Neutrophil (primary cell): ENCODE data around the gene LRRC15.
A peak's percentile ranks its signal among the peaks of the same experiment; 100 is the strongest.

Source experiments
- H3K27ac ChIP-seq: fragments of 200-600 bp; sonication (generic); 2 replicates; pipeline ENCODE4 v1.5.1; 2016; ENCODE audit warnings: mild to moderate bottlenecking, moderate library complexity
- H3K27me3 ChIP-seq: fragments of 200-600 bp; sonication (generic); 2 replicates; pipeline ENCODE4 v1.6.0; 2016; ENCODE audit warnings: mild to moderate bottlenecking
- H3K36me3 ChIP-seq: fragments of 200-600 bp; sonication (generic); 2 replicates; pipeline ENCODE4 v1.5.1; 2017
- H3K4me1 ChIP-seq, 2 experiments: fragments of 200-600 bp in 1 of 2; sonication (generic) in 1 of 2; 1 replicate in 1 of 2; 2 replicates in 1 of 2; pipeline versions ENCODE4 v1.5.1 to v1.6.1; 2013 to 2016; ENCODE audit warnings: low read depth in 1 of 2, low read length in 1 of 2, mild to moderate bottlenecking in 1 of 2, moderate library complexity in 1 of 2; ENCODE audit not compliant: control insufficient read depth in 1 of 2, insufficient read depth in 1 of 2
- H3K4me3 ChIP-seq, 2 experiments: fragments of 200-600 bp in 1 of 2; sonication (generic) in 1 of 2; 1 replicate in 1 of 2; 2 replicates in 1 of 2; pipeline ENCODE4 v1.5.1; 2013 to 2016; ENCODE audit warnings: low read depth in 1 of 2, low read length in 1 of 2, mild to moderate bottlenecking in 1 of 2, moderate library complexity in 1 of 2
- H3K9me3 ChIP-seq: fragments of 200-600 bp; sonication (generic); 2 replicates; pipeline ENCODE4 v1.5.1; 2016
- CTCF ChIP-seq: fragments of 200-600 bp; sonication (generic); IDR thresholded peaks from 2 replicates; pipeline ENCODE4 v1.5.1; 2016; ENCODE audit warnings: antibody characterized with exemption

The LRRC15 gene

DNA sequence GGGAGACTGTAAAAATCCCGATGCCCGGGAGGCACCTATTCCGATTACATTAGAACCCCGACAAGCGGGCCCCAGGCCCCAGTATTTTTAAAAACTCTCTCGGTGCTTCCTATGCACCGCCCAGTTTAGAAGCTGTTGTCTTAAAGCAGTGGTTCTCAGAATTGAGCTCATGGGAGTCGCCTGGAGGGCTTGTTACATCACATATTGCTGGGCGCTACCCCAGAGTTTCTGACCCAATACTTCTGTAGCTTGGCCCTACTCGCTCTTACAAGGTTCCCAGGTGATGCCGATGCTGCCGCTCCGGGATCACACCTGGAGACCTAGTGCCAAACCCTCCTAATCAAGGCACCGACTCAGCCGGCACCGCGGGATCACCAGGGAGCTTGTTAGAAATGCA, 53.6 kb downstream of the LRRC15 start:
- peaks cover 87% of the 10 kb centered on the region for H3K27me3 ChIP-seq
- H3K4me1 ChIP-seq = peaks cover 7 to 12% of the 10 kb centered on the region in 2 experiments
- no peak overlapping the region for H3K27ac ChIP-seq
- no peaks in the 10 kb centered on the region for H3K9me3 ChIP-seq
- no peaks in the 10 kb centered on the region for H3K36me3 ChIP-seq
- no peak for TF ChIP-seq CTCF
- peak overlapping the region in 1 of 2 experiments; percentile 67 for H3K4me3 ChIP-seq

GRCh38 chr3:194315088-194315964, 54.2 kb downstream of the LRRC15 start:
- TF ChIP-seq CTCF = peak; percentile 68
- H3K27me3 ChIP-seq = peaks cover 91% of the 10 kb centered on the region

GRCh38 chr3:194314388-194315068, 55.0 kb downstream of the LRRC15 start:
- Histone ChIP-seq H3K27me3 (peaks cover 93% of the 10 kb centered on the region), H3K9me3 (no peaks in the 10 kb centered on the region), H3K36me3 (no peaks in the 10 kb centered on the region), H3K4me3 (no peak overlapping the region), H3K4me1 (peaks cover 7 to 12% of the 10 kb centered on the region in 2 experiments), H3K27ac (no peak overlapping the region)
- TF ChIP-seq CTCF = no peak

More at GRCh38 chr3:194315088-194315964, 54.2 kb downstream of the LRRC15 start:
- Histone ChIP-seq H3K36me3 (no peaks in the 10 kb centered on the region), H3K4me1 (peaks cover 7 to 12% of the 10 kb centered on the region in 2 experiments), H3K9me3 (no peaks in the 10 kb centered on the region), H3K4me3 (peak overlapping the region; percentile 55 to 67), H3K27ac (no peak overlapping the region)

DNA sequence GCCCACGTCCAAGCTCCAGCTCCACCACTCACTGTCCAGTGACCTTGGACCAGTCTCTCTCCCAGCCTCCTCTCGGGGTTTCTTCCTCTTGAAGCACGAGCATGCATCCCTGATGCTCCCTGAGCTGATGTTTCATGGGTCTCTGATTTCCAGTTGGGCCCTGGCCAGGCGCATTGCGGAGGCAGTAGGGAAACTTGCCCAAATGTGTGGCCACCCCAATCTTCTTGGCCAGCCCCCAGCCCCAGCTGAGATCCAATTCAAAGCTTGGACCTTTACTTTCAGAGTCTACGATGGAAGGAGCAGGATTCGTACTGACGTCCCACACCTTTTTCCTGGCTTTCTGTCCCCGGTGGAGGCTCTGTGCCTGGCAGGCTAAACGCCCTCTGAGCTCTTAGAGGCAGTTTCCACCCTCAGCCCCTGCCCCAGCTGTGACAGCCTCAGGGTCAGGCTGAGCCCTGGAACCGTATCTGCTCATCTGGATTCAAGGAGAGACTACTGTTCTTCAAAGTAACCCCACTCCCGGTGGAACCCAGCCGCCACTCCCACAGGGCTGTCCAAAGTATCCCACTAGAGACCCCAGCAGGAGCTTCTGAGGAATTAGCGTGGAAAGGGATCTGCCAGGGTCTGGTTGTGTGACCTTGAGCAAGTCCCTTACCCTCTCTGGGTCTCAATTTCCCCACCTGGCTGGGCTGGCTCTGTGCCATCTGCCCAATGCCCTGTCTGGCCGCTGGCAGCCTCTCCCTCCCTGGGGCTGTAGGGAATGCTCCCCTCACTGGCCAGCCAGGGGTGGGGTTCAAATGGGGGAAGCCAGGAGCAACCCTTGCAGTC, 55.8 kb downstream of the LRRC15 start:
- no peak for TF ChIP-seq CTCF
- peaks cover 7 to 12% of the 10 kb centered on the region in 2 experiments for H3K4me1 ChIP-seq
- no peak overlapping the region for H3K4me3 ChIP-seq
- H3K9me3 ChIP-seq = no peaks in the 10 kb centered on the region
- H3K27ac ChIP-seq = no peak overlapping the region
- H3K36me3 ChIP-seq = no peaks in the 10 kb centered on the region
- H3K27me3 ChIP-seq = peaks cover 98% of the 10 kb centered on the region

GRCh38 chr3:194312743-194313281, 56.7 kb downstream of the LRRC15 start:
- no peak overlapping the region for H3K27ac ChIP-seq
- H3K4me3 ChIP-seq = no peak overlapping the region
- no peak for TF ChIP-seq CTCF
- H3K9me3 ChIP-seq = no peaks in the 10 kb centered on the region
- peaks cover 7 to 12% of the 10 kb centered on the region in 2 experiments for H3K4me1 ChIP-seq
- H3K27me3 ChIP-seq = peaks cover 99% of the 10 kb centered on the region
- H3K36me3 ChIP-seq = no peaks in the 10 kb centered on the region
